ENCODE data around the gene IRX4.

DNA sequence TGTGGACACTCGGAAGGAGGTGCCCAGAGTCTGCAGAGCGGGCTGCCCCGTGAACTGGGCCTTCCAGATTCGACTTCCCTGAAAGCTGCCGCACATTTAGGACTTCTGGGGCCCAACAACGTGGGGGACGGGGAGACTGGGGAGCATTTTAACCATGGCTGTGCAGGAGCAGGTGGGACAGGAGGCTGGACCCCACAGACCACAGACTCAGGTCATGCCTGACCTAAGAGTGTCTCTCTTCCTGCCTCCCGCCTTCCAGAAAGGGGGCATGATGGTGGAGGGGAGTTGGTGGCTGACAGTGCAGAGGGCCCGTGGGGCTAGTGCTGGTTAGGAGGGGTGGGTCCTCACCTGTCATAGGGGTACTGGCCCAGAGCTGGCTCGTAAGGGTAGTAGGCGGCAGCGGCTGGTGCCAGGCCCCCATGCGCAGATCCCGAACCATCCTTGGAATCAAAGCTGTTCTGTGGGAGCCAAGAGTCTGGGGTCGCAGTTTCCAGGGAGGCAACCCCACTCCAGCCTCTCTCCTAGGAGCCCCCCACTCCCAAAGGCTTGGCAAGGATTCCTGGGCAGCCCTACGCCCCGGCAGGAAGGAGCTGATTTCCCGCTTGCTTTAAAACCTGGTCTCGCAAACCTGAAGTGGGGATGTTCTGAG is 2.2 kb downstream of the IRX4 start:
- TF ChIP-seq CTCF (conservative IDR thresholded peaks at IDR 0.05; ENCODE audit: low read length) (no peak), EZH2phosphoT487 (IDR thresholded peaks at IDR 0.05; ENCODE audit: borderline replicate concordance) (no peak)

All from Loucy (cell line).